GM12874 (cell line): ENCODE data around the gene GSK3B.

Source experiments
- CTCF ChIP-seq: IDR thresholded peaks from 2 replicates; pipeline ENCODE4 v1.5.1; 2011; ENCODE audit warnings: low read depth, mild to moderate bottlenecking, control low read depth, low read length, moderate library complexity; ENCODE audit not compliant: insufficient read depth

GSK3B gene

GRCh38 chr3:119944091-119944490 lies 150.2 kb downstream of the GSK3B start:
- no peak for TF ChIP-seq CTCF

GRCh38 chr3:119939077-119939476 lies 155.2 kb downstream of the GSK3B start:
- TF ChIP-seq CTCF, result no peak

GRCh38 chr3:119937229-119937628 lies 157.0 kb downstream of the GSK3B start:
- no peak for TF ChIP-seq CTCF

GRCh38 chr3:119934249-119934648 lies 160.0 kb downstream of the GSK3B start:
- TF ChIP-seq CTCF, result no peak

DNA sequence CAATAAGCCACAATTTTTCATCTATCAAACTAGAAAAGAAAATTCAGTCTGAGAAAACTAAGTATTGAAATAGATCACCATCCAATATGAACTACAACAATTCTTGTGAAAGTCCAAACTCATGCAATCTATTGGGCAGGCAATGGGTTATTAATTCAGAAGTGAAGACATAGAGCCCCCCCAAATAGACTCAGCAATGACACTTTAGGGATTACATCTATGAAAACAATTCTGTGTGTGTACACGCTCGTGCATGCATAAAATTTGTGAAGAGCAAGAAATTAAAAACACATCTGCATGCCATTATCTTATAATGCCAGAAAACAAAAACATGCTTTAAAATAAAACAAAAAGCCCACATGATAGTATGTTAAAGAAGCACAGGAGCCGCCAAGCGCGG lies 161.0 kb downstream of the GSK3B start:
- TF ChIP-seq CTCF, result no peak

DNA sequence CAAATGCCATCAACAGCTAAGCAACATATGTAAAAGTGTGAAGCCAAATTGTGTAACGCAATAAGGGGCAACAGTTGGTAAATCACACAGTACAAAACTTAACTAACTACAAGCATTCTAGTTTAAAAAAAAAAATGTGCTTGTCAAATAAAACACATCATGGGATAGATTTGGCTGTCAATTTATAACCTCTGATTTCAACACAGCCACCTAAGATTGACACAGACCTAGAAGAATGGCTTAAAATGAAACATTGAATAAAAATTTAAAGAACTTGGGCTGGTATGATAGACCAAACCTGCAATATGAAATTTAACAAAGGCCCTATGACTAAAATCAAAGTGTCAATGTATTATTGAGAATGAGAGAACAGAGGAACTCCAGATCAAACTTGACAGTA lies 164.0 kb downstream of the GSK3B start:
- no peak for TF ChIP-seq CTCF

DNA sequence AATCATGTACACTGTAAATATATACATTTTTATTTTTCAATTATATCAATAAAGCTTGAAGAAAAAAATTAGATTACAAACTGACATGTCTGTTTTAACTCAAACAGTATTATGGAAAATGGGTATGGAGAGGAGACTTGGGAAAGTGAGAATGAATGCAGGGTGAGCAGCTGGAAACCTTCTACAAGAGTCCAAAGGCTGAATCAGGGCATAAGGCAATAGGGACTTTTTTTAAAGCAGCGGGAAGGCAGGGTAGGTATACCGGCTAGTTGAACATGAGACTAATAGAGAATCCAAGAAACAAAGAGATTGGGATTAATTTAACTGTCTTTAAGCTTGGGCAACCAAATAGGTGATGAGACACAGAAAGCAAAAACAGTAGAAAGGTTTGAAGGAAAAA lies 167.1 kb downstream of the GSK3B start:
- no peak for TF ChIP-seq CTCF
